Skeletal muscle tissue (tissue), 4 donors: ENCODE measurements around the gene KRTAP5-6. TPM values are rescaled to one million over a fixed set of nuclear protein-coding genes. Genes with fewer than 3 reads are reported as not detected.
"Not testable (repeated sequence)": the region's sequence is repeated elsewhere in the genome, so short reads cannot be mapped to it uniquely, and the experiment has no call there.

Experiments
- H3K27ac ChIP-seq: one replicate; pipeline ENCODE4 v1.7.0; 2013; ENCODE audit warnings: mild to moderate bottlenecking, low read depth, low read length, inconsistent platforms
- H3K27me3 ChIP-seq, 3 donors: one replicate each; pipeline ENCODE4 v1.7.0; 2013; ENCODE audit warnings: low read length in 3 of 3; ENCODE audit not compliant: control insufficient read depth in 3 of 3, insufficient read depth in 3 of 3
- H3K36me3 ChIP-seq, 3 donors: one replicate each; pipeline ENCODE4 v1.7.0; 2013; ENCODE audit warnings: low read length in 3 of 3; ENCODE audit not compliant: control insufficient read depth in 3 of 3, insufficient read depth in 3 of 3
- H3K4me1 ChIP-seq, 3 donors: one replicate each; pipeline ENCODE4 v1.7.0; 2013; ENCODE audit warnings: low read length in 3 of 3, mild to moderate bottlenecking in 3 of 3; ENCODE audit not compliant: control insufficient read depth in 3 of 3, insufficient read depth in 3 of 3
- H3K4me3 ChIP-seq, 3 donors: one replicate each; pipeline ENCODE4 v1.7.0; 2013; ENCODE audit warnings: low read length in 3 of 3
- H3K9ac ChIP-seq, 3 donors: one replicate each; pipeline ENCODE4 v1.7.0; 2013; ENCODE audit warnings: low read length in 3 of 3, mild to moderate bottlenecking in 3 of 3, moderate library complexity in 2 of 3, low read depth in 1 of 3
- H3K9me3 ChIP-seq, 3 donors: one replicate each; pipeline ENCODE4 v1.7.0; 2013; ENCODE audit warnings: low read length in 3 of 3; ENCODE audit not compliant: control insufficient read depth in 3 of 3
- total RNA-seq: library from RNA; depleted of rRNA; stranded (reverse); fragments of >200 nt; gene quantifications from one replicate; pipeline ENCODE4 v1.2.3, GENCODE V29; 2014
- donor health status: Osteomylitis.

Gene KRTAP5-6
- total RNA-seq, 1 donor from 2014 or later = not detected

DNA sequence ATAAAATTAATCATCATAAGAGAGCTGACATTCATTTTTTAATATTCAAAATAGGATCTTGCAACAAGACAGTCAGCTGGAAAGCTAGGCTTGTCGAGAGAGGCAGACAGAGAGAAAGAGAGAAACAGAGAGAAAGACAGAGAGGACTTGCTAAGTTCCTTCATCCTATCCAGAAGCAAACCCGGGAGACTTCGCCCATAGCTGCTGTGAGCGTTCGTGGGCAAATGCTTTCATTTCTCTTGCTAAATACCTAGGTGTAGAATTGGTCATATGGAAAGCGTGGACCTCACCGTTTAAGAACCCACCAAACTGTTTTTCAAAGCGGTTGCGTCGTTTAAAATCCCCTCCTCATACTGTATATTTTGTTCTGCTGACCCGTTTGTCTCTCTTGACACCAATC lies 25.3 kb upstream of the KRTAP5-6 start:
- no peak overlapping the region for H3K4me3 ChIP-seq
- peaks cover 45 to 65% (median 58%) of the 10 kb centered on the region in 3 donors for H3K27me3 ChIP-seq
- no peak overlapping the region for H3K9ac ChIP-seq
- no peaks in the 10 kb centered on the region for H3K9me3 ChIP-seq
- H3K36me3 ChIP-seq = no peaks in the 10 kb centered on the region
- no peaks in the 10 kb centered on the region for H3K4me1 ChIP-seq
- H3K27ac ChIP-seq = no peak overlapping the region

DNA sequence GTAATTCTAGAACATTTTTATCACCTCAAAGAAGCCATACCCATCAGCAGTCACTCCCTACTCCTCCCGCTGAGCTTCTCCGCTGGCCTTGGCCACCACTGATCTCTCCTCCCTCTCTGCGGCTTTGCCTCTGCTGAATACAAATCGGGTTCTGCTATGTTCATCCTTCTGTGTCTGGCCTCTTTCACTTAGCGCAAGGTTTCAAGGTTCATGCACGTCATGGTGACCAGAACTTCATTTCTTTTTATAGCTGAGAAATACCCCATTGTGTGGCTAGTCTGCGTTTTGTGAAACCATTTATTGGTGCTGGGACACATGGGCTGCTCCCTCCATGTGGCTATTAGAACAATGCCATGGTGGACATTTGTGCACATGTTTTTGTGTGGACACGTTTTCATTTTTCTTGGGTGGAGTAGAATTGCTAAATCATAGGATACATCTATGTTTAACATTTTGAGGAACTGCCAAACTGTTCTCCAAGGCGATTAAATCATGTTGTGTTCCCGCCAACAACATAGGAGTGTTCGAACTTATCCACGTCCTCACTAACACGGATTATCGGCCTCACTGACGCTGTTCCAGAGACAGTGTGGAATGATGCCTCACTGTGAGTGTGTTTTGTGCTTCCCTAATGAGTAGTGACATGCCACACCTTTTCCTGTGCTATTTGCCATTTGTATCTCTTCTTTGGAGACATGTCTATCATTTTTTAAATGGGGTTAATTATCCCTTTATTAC lies 24.2 kb upstream of the KRTAP5-6 start:
- Histone ChIP-seq H3K9ac (no peak overlapping the region), H3K36me3 (no peaks in the 10 kb centered on the region), H3K4me3 (no peak overlapping the region), H3K9me3 (no peaks in the 10 kb centered on the region), H3K27ac (no peak overlapping the region), H3K4me1 (no peaks in the 10 kb centered on the region), H3K27me3 (peaks cover 50 to 67% (median 60%) of the 10 kb centered on the region in 3 donors)

- Histone ChIP-seq H3K9ac (no peak overlapping the region), H3K4me1 (no peaks in the 10 kb centered on the region), H3K36me3 (no peaks in the 10 kb centered on the region), H3K9me3 (no peaks in the 10 kb centered on the region), H3K4me3 (no peak overlapping the region), H3K27ac (no peak overlapping the region), H3K27me3 (peaks cover 47 to 63% (median 58%) of the 10 kb centered on the region in 3 donors)
Measured at GRCh38 chr11:1673446-1674172, 23.4 kb upstream of the KRTAP5-6 start.

DNA sequence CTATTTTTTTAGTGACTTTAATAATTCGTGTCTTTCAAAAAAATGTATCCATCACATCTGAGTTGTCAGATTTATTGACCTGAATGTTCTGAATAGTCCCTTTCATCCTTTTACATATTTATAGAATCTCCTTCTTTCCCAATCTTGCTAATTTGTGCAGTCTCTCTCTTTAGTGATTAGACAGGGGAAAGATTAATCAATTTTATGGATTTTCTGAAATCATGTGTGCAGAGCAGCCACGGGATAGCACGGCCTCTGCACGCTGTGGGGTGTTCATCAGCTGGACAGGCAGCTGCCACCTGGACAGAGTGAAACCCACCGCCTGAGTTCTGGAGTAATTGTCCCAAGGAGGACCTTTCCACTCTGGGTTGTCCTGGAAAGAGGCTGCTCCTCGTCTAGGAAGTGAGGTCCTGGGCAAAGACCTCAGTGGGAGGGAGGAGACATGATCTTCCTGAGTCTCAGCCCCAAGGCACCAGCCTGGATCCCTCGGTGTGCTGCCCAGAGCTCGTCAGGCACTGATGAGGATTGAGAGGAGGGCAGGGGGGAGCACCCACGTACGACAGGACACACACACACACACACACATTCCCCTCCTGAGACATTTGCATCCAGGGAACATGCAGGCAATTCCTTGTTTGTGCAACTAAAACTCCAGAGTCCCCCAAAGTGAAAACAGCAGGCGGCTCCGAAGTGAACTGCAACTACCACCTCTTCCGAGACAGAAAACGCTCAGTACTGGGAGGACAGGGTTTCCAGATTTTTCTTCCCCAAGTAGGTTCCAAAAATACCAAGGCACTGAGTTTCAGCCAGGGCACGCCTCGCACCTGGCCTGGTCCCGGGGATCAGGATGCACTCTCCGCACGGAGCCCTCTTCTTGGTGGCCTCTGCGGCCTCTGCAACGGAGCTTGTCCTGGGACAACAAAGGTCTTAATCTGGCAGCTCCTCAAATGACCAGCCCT lies 22.5 kb upstream of the KRTAP5-6 start:
- no peaks in the 10 kb centered on the region for H3K9me3 ChIP-seq
- H3K4me1 ChIP-seq = no peaks in the 10 kb centered on the region
- H3K9ac ChIP-seq = no peak overlapping the region
- H3K4me3 ChIP-seq = no peak overlapping the region
- H3K27ac ChIP-seq = no peak overlapping the region
- H3K27me3 ChIP-seq = peaks cover 41 to 56% (median 55%) of the 10 kb centered on the region in 3 donors
- H3K36me3 ChIP-seq = no peaks in the 10 kb centered on the region

DNA sequence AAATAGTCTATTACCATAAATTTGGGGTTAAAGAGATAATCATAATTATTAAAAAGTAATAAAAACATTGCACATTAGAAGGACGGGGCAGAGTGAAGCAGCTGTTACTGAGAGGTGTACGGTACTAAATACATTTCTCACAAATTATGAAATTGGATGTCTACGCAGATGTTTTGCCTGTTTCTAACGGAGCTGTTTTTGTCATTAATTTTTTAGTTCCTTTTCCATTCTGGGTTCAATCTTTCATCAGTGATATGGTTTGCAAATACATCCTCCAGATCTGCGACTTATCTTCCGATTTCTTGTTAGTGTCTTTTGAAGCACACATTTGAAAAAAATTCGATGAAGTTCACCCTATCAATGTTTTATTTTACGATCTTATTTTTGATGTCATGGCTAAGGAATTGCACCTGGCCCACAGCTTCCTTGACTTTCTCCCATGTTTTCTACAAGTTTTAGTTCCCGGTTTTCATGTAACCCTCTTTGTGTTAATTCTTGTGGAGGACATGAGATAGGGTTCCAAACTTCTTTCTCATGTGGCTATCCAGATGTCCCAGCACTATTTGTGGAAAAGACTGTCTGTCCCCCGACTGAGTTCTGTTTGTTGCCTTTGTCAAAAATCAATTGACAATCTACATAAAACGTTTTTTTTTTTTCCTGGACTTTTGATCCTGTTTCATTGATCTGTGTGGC lies 21.3 kb upstream of the KRTAP5-6 start:
- Histone ChIP-seq H3K27ac (no peak overlapping the region), H3K9me3 (no peaks in the 10 kb centered on the region), H3K4me3 (no peak overlapping the region), H3K36me3 (no peaks in the 10 kb centered on the region), H3K27me3 (peaks cover 30 to 50% (median 44%) of the 10 kb centered on the region in 3 donors), H3K4me1 (no peaks in the 10 kb centered on the region), H3K9ac (no peak overlapping the region)

- no peaks in the 10 kb centered on the region for H3K9me3 ChIP-seq
- H3K4me1 ChIP-seq = no peaks in the 10 kb centered on the region
- no peak overlapping the region for H3K9ac ChIP-seq
- H3K4me3 ChIP-seq = no peak overlapping the region
- peaks cover 28 to 50% (median 43%) of the 10 kb centered on the region in 3 donors for H3K27me3 ChIP-seq
- no peak overlapping the region for H3K27ac ChIP-seq
- H3K36me3 ChIP-seq = no peaks in the 10 kb centered on the region
Measured at GRCh38 chr11:1676229-1676740, 20.7 kb upstream of the KRTAP5-6 start.

DNA sequence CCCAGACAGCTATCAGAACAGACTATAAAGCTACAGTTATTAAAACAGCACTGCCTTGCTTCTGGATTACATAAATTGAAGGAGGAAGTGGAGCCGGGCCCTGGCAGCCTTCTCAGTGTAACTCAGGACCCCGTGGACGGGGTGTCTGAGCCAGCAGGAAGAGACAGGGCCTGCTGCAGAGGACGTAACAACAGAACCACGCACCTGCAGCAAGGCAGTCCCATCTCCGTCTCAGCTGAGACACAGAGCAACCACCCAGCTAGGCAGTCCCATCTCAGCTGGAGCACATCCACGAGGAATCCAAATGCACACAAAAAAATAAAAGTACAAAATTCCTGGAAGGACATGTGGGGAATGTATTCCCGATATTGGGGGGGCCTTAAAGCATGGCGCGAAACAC lies 17.1 kb upstream of the KRTAP5-6 start:
- Histone ChIP-seq H3K4me1 (no peaks in the 10 kb centered on the region), H3K27ac (no peak overlapping the region), H3K36me3 (no peaks in the 10 kb centered on the region), H3K9me3 (no peaks in the 10 kb centered on the region), H3K4me3 (no peak overlapping the region), H3K27me3 (peaks cover 15 to 33% (median 28%) of the 10 kb centered on the region in 3 donors), H3K9ac (no peak overlapping the region)

- H3K27ac ChIP-seq = no peak overlapping the region
Measured at GRCh38 chr11:1682225-1682905, 14.6 kb upstream of the KRTAP5-6 start.

DNA sequence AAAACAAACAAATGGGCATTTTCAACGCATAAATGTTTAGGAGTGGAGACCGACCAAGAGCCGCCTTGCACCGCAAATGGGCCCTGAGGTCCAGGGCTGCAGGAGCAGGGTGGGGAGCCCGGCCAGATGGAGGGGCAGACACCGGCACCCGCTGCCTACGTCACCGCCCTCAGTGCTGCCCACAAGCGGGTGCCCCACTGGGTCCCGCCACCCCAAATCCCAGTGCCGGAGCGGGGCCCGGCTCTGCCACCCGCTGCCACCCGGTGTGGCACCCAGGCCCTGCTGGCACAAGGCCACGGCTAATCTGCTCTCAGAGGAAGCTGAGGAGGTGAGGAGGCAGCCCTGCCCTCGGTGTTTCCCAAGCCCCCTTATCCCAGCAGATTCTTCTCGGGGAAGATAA lies 13.8 kb upstream of the KRTAP5-6 start:
- not testable (repeated sequence) for H3K27ac ChIP-seq, H3K9me3 ChIP-seq, H3K4me3 ChIP-seq, H3K9ac ChIP-seq, H3K36me3 ChIP-seq, H3K4me1 ChIP-seq
- H3K27me3 ChIP-seq = peaks cover 0 to 14% (median 9%) of the 10 kb centered on the region in 3 donors

More at GRCh38 chr11:1682225-1682905, 14.6 kb upstream of the KRTAP5-6 start:
- Histone ChIP-seq H3K4me1 (no peaks in the 10 kb centered on the region), H3K9ac (no peak overlapping the region), H3K36me3 (no peaks in the 10 kb centered on the region), H3K4me3 (no peak overlapping the region), H3K27me3 (peaks cover 4 to 18% (median 13%) of the 10 kb centered on the region in 3 donors), H3K9me3 (no peaks in the 10 kb centered on the region)
